ENCODE data around the gene ZNF524. TPM values are rescaled to one million over a fixed set of nuclear protein-coding genes. Genes with fewer than 3 reads are reported as not detected.
A peak's percentile ranks its signal among the peaks of the same experiment; 100 is the strongest.

The ZNF524 gene
- polyA plus RNA-seq, 1 experiment, result 2.6 TPM

DNA sequence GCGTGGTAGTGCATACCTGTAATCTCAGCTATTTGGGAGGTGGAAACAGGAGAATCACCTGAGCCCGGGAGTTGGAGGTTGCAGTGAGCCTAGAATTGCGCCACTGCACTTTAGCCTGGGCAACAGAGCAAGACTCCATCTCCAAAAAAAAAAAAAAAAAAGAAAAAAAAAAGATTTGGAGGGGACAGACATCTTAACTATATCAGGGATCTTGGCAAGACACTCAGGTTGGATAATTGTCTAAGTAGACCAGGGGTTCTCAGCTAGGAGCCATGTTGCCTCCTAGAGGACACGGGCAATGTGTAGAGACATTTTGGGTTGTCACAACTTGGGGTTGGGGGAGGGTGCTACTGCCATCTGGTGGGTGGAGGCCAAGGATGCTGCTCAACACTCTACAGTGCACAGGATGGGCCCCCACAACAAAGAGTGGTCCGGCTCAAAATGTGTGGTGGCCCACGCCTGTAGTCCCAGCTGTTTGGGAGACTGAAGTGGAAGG is 38.8 kb downstream of the ZNF524 start:
- POLR2A ChIA-PET, result no interaction called here
- H3K9me3 ChIP-seq (ENCODE audit: control insufficient read depth, insufficient read depth, low read length), result no peaks in the 10 kb centered on the region; the same call in 1 of the 2 replicates
- CTCF ChIA-PET, result interaction anchor here (0.5 to 2.3 kb wide), 6 partner anchors 8 to 134 kb away, joined by 3 to 10 read pairs (median 6); partner anchors contain the start of gene CCDC106
- no peak for DNase-seq (ENCODE audit: low read depth, low spot score)
- peak; percentile 48 for TF ChIP-seq CTCF (IDR thresholded peaks at IDR 0.05; ENCODE audit: low read depth, low read length)
- no peak overlapping the region for H3K27ac ChIP-seq (ENCODE audit: low read depth, low read length)
- no peaks in the 10 kb centered on the region for H3K27me3 ChIP-seq (ENCODE audit: control insufficient read depth, insufficient read depth, low read length)
- no peak overlapping the region for H3K4me3 ChIP-seq (ENCODE audit: low read depth, low read length)

DNA sequence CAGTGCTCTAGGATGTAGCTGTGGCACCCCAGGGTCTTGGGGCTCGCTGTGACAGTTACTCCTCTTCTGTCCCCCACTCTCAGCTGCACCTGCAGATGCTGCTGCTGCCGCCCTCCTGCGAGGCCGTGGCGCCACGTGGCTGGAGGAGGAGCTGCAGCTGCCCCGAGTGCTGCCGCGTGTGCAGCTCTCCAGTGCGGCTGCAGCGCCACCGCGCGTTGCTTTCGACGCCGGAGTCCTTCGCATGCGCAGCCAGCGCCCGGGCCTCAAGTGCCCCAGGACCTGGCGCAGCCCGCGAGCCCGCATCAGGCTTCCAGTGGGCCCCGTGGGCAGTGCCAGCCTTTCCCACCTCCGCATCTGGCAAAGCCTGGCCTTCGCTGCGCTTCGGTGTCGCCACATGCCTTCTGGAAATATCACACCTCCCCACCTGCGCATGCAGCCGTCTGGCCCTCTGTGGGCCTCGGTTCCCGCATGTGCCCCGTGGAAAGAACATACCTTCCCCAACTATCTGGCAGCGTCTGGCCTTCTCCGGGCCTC is 40.0 kb downstream of the ZNF524 start:
- Histone ChIP-seq H3K27ac (ENCODE audit: low read depth, low read length) (peak overlapping the region; percentile 85), H3K9me3 (ENCODE audit: control insufficient read depth, insufficient read depth, low read length) (no peaks in the 10 kb centered on the region; the same call in 1 of the 2 replicates), H3K4me3 (ENCODE audit: low read depth, low read length) (peak overlapping the region; percentile 84), H3K27me3 (ENCODE audit: control insufficient read depth, insufficient read depth, low read length) (no peaks in the 10 kb centered on the region)
- DNase-seq (ENCODE audit: low read depth, low spot score), result no peak
- ChIA-PET POLR2A (interaction anchor here (1.0 to 1.4 kb wide), 2 partner anchors 16 to 41 kb away, joined by 3 to 4 read pairs; partner anchors contain the start of genes FIZ1 and ZNF784), CTCF (interaction anchor here (1.3 kb wide), 1 partner anchor 9 kb away, joined by 3 read pairs; no protein-coding TSS in a partner anchor)
- TF ChIP-seq CTCF (IDR thresholded peaks at IDR 0.05; ENCODE audit: low read depth, low read length), result peak; percentile 41

DNA sequence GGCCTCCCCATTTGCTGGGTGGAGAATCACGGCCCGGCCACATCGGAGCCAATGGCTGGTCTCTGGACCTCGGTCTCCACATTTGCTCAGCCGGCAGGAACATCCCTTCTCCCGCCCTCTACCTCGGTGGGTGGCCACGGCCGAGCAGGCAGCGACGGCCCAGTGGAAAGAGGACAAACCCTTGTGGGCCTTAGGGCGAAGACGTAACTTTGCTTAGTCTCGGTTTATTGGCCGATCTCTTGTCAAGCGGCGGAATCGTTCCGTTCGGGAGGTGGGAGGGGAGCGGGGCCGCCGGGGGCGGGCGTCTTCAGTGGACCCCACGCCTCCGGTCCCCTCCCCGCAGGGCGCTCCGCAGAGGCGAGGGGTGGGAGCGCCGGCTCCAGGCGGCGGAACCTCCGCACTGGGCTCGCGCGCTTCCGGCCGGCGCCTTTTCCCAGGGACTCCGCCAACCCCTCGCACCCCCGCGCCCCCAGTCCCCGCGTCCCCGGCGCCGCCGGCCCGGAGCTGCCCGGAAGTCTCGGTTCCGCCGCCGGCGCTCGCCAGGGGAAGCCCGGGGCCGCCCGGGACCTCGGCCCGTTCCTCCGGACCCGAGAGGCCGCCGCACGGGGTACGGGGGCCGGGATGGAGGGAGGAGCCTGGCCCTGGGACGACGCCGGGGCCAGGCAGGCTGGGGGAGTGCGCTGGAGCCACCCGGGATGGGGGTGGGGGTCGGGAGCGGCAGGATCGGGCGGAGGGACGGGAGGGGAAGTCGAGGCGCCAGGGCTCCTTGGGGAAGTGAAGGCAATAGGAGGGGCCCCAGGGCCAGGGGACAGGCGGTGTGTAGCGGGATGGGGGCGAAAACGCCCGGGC is 40.7 kb downstream of the ZNF524 start, which contains the start of gene ZNF580:
Gene ZNF580, plus strand, starts transcription at position 426 of the 849 bp plus-strand sequence. CDS start 1,507 bp downstream, outside the sequence.
- ChIA-PET CTCF (no interaction called here), POLR2A (interaction anchor here (1.0 to 1.4 kb wide), 2 partner anchors 16 to 42 kb away, joined by 3 to 4 read pairs; partner anchors contain the start of genes FIZ1 and ZNF784)
- DNase-seq (ENCODE audit: low read depth, low spot score), result no peak
- Histone ChIP-seq H3K4me3 (ENCODE audit: low read depth, low read length) (peak within 1 kb of the TSS; percentile 84), H3K9me3 (ENCODE audit: control insufficient read depth, insufficient read depth, low read length) (no peaks in the 10 kb centered on the region; the same call in 1 of the 2 replicates), H3K27ac (ENCODE audit: low read depth, low read length) (peak within 1 kb of the TSS; percentile 85), H3K27me3 (ENCODE audit: control insufficient read depth, insufficient read depth, low read length) (no peaks in the 10 kb centered on the region)
- TF ChIP-seq CTCF (IDR thresholded peaks at IDR 0.05; ENCODE audit: low read depth, low read length), result no peak

GRCh38 chr19:55641426-55642152 is 41.5 kb downstream of the ZNF524 start:
- H3K4me3 ChIP-seq (ENCODE audit: low read depth, low read length), result peak overlapping the region; percentile 84
- CTCF ChIA-PET, result interaction anchor here (0.6 to 1.6 kb wide), 2 partner anchors 12 to 174 kb away, joined by 3 read pairs; no protein-coding TSS in a partner anchor
- POLR2A ChIA-PET, result interaction anchor here (1.3 kb wide), 1 partner anchor 42 kb away, joined by 5 read pairs; the partner anchor contains the start of genes FIZ1 and ZNF524
- DNase-seq (ENCODE audit: low read depth, low spot score), result no peak
- TF ChIP-seq CTCF (IDR thresholded peaks at IDR 0.05; ENCODE audit: low read depth, low read length), result no peak
- no peaks in the 10 kb centered on the region for H3K27me3 ChIP-seq (ENCODE audit: control insufficient read depth, insufficient read depth, low read length)
- H3K9me3 ChIP-seq (ENCODE audit: control insufficient read depth, insufficient read depth, low read length), result no peaks in the 10 kb centered on the region; the same call in 1 of the 2 replicates
- peak overlapping the region; percentile 83 for H3K27ac ChIP-seq (ENCODE audit: low read depth, low read length)

All from AG04450 (cell line).